ENCODE measurements around the gene CRYZL1.

DNA sequence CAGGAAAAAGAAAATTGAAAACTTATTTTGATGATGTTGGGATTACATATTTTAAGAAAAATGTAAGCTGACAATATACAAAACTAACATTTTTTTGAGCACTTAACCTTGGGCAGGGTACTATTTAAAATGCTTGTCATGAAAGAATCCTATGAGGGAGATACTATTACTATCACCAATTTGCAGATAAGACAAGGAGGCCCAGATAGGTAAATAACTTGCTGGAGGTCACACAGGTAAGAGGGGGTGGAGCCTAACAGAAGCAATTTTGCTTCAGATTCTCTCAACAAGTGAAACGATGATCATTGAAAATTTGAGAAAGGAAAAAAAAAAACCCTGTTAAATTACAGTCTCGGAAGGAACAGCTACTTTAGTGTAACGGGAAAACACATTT, 100.8 kb downstream of the CRYZL1 start:
- TF ChIP-seq, protein P1, sequence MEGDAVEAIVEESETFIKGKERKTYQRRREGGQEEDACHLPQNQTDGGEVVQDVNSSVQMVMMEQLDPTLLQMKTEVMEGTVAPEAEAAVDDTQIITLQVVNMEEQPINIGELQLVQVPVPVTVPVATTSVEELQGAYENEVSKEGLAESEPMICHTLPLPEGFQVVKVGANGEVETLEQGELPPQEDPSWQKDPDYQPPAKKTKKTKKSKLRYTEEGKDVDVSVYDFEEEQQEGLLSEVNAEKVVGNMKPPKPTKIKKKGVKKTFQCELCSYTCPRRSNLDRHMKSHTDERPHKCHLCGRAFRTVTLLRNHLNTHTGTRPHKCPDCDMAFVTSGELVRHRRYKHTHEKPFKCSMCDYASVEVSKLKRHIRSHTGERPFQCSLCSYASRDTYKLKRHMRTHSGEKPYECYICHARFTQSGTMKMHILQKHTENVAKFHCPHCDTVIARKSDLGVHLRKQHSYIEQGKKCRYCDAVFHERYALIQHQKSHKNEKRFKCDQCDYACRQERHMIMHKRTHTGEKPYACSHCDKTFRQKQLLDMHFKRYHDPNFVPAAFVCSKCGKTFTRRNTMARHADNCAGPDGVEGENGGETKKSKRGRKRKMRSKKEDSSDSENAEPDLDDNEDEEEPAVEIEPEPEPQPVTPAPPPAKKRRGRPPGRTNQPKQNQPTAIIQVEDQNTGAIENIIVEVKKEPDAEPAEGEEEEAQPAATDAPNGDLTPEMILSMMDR (IDR thresholded peaks at IDR 0.05): no peak
- TF ChIP-seq POLR2A (IDR thresholded peaks at IDR 0.05): no peak
